ENCODE results near the gene UPK1A. TPM values are rescaled to one million over a fixed set of nuclear protein-coding genes. Genes with fewer than 3 reads are reported as not detected.
A peak's percentile ranks its signal among the peaks of the same experiment; 100 is the strongest.

Gene UPK1A
- total RNA-seq, 2 experiments from 2014 or later: 1.8 to 2.2 TPM

DNA sequence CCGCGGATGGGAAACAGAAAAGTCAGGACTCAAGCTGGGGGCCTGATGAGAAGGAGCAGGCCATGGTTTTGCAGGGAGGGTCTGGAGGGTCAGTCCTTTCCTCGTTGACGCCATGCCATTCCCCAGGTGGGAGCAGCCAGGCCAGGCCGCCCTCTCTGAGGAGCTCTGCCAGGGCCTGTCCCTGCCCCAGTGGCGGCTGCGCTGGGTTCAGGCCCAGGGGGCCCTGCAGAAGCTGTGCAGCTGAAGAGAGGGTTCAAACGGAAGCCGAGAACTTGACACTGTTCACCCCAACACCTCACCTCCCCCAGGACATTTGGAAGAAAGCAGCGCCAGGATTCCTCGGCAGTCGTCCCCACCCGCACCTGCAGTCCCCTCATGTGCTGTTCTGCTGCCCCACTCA lies 43.6 kb upstream of the UPK1A start:
- Mint-ChIP-seq H3K27me3 (no peaks in the 10 kb centered on the region), H3K36me3 (ENCODE audit: low read depth) (peaks cover 10% of the 10 kb centered on the region), H3K27ac (no peak overlapping the region), H3K4me1 (ENCODE audit: low read depth) (no peaks in the 10 kb centered on the region), H3K9me3 (no peaks in the 10 kb centered on the region), H3K4me3 (no peak overlapping the region)
- no peak for ATAC-seq
- intact Hi-C loops (cut with micrococcal nuclease): no loop called here
- DNase-seq: no peak
- POLR2A ChIA-PET: interaction anchor here (1.1 to 2.5 kb wide), 3 partner anchors 10 to 19 kb away, joined by 3 to 11 read pairs (median 4); partner anchors contain the start of genes ETV2 and HAUS5
- CTCF ChIA-PET: no interaction called here
- TF ChIP-seq CTCF (IDR thresholded peaks at IDR 0.05): no peak

DNA sequence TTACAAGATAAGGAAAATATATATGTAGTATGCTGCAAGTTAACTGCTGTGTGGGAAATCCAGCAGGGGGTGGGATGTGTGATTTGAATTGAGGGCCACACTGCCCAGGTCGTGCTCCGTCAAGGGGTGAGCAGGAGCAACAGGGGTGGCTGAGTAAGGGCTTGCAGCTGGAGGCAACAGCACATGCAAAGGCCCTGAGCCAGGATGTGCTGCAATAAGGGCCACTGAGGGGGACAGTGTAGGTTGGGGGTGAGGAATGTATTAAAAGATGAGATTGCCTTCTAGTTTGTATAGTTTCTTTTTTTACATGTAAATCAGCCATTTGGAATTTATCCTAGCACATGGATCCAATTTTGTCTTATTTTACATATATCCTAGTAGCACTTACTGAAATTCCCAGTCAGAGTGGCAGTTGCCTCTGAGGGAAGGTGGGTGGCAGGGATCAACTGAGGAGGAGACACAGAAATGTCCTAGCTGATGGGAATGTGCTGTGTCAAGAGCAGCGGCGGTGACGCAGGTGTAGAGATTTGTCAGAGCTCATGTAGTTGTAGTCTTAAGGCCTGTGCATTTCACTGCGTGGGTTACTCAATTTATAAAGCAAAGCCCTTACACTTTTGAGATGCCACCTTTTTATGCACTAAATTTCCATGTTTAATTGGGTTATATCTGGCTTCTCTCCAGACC lies 42.8 kb upstream of the UPK1A start:
- CTCF ChIA-PET: interaction anchor here (0.8 kb wide), 1 partner anchor 16 kb away, joined by 3 read pairs; no protein-coding TSS in a partner anchor
- DNase-seq: no peak
- H3K4me1 Mint-ChIP-seq (ENCODE audit: low read depth): peaks cover 4% of the 10 kb centered on the region
- TF ChIP-seq CTCF (IDR thresholded peaks at IDR 0.05): no peak
- intact Hi-C loops (cut with micrococcal nuclease): no loop called here
- H3K9me3 Mint-ChIP-seq: no peaks in the 10 kb centered on the region
- H3K27ac Mint-ChIP-seq: no peak overlapping the region
- H3K4me3 Mint-ChIP-seq: no peak overlapping the region
- no peak for ATAC-seq
- peaks cover 10% of the 10 kb centered on the region for H3K36me3 Mint-ChIP-seq (ENCODE audit: low read depth)
- POLR2A ChIA-PET: interaction anchor here (1.0 to 2.5 kb wide), 5 partner anchors 11 to 276 kb away, joined by 3 to 11 read pairs (median 4); partner anchors contain the start of genes COX6B1, ETV2, FFAR1 and HAUS5
- no peaks in the 10 kb centered on the region for H3K27me3 Mint-ChIP-seq

DNA sequence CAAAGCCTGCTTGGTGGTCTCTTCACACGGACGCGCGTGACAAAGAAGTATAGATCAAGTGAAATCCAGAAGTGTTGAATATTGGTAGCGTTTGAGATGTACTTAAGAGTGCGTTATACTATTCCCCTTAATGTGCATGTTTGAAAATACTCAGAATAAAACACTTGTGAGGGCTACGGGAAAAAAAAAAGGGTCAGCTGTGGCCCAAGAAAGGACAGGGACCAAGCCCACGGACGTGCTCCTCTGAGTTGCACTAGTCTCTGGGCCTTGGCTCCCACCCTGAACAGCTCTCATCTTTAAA lies 38.1 kb upstream of the UPK1A start:
- no peaks in the 10 kb centered on the region for H3K9me3 Mint-ChIP-seq
- DNase-seq (no peak), ATAC-seq (peak; percentile 26)
- peaks cover 16% of the 10 kb centered on the region for H3K4me1 Mint-ChIP-seq (ENCODE audit: low read depth)
- no peak for TF ChIP-seq CTCF (IDR thresholded peaks at IDR 0.05)
- POLR2A ChIA-PET: interaction anchor here (1.0 to 1.2 kb wide), 3 partner anchors 15 to 37 kb away, joined by 3 read pairs; no protein-coding TSS in a partner anchor
- H3K27ac Mint-ChIP-seq: peak overlapping the region; percentile 89
- CTCF ChIA-PET: no interaction called here
- H3K27me3 Mint-ChIP-seq: no peaks in the 10 kb centered on the region
- intact Hi-C loops (cut with micrococcal nuclease): no loop called here
- H3K4me3 Mint-ChIP-seq: peak overlapping the region; percentile 88
- peaks cover 32% of the 10 kb centered on the region for H3K36me3 Mint-ChIP-seq (ENCODE audit: low read depth)

GRCh38 chr19:35628565-35629331 lies 37.6 kb upstream of the UPK1A start, which contains the start of gene RBM42:
Gene RBM42, plus strand, starts transcription at chr19:35629036. Its CDS starts 118 bp downstream, at chr19:35629154.
- CTCF ChIA-PET: no interaction called here
- ATAC-seq: peak; percentile 100
- no peak for TF ChIP-seq CTCF (IDR thresholded peaks at IDR 0.05)
- Mint-ChIP-seq H3K9me3 (no peaks in the 10 kb centered on the region), H3K27me3 (no peaks in the 10 kb centered on the region), H3K4me1 (ENCODE audit: low read depth) (peaks cover 16% of the 10 kb centered on the region), H3K36me3 (ENCODE audit: low read depth) (peaks cover 30% of the 10 kb centered on the region), H3K4me3 (peak within 1 kb of the TSS; percentile 88), H3K27ac (peak within 1 kb of the TSS; percentile 89)
- POLR2A ChIA-PET: interaction anchor here (1.0 to 1.2 kb wide), 3 partner anchors 15 to 37 kb away, joined by 3 read pairs; no protein-coding TSS in a partner anchor
- intact Hi-C loops (cut with micrococcal nuclease): no loop called here
- DNase-seq: peak; percentile 98

- Mint-ChIP-seq H3K4me1 (ENCODE audit: low read depth) (peaks cover 16% of the 10 kb centered on the region), H3K27me3 (no peaks in the 10 kb centered on the region), H3K4me3 (peak overlapping the region; percentile 88), H3K36me3 (ENCODE audit: low read depth) (peaks cover 30% of the 10 kb centered on the region), H3K27ac (peak overlapping the region; percentile 89), H3K9me3 (no peaks in the 10 kb centered on the region)
- no peak for ATAC-seq
- POLR2A ChIA-PET: interaction anchor here (0.9 kb wide), 2 partner anchors 9 to 16 kb away, joined by 3 to 5 read pairs; partner anchors contain the start of gene HAUS5
- TF ChIP-seq CTCF (IDR thresholded peaks at IDR 0.05): no peak
- DNase-seq: no peak
- intact Hi-C loops (cut with micrococcal nuclease): no loop called here
- CTCF ChIA-PET: no interaction called here
Measured at GRCh38 chr19:35629332-35629633, 37.0 kb upstream of the UPK1A start.
